GM18873 (cell line): ENCODE results near the gene MRNIP.

Source experiments
- ATAC-seq: cut with Tn5 transposase; IDR thresholded peaks from one replicate; pipeline ENCODE4 v1.9.1; 2021; ENCODE audit warnings: mild to moderate bottlenecking, moderate library complexity, moderate number of reproducible peaks; ENCODE audit not compliant: unreplicated experiment, low FRiP score

Gene MRNIP

GRCh38 chr5:179889885-179890284 lies 31.3 kb upstream of the MRNIP start:
- ATAC-seq, result no peak

GRCh38 chr5:179887802-179888201 lies 29.2 kb upstream of the MRNIP start:
- no peak for ATAC-seq

GRCh38 chr5:179887095-179887494 lies 28.5 kb upstream of the MRNIP start:
- ATAC-seq, result no peak

DNA sequence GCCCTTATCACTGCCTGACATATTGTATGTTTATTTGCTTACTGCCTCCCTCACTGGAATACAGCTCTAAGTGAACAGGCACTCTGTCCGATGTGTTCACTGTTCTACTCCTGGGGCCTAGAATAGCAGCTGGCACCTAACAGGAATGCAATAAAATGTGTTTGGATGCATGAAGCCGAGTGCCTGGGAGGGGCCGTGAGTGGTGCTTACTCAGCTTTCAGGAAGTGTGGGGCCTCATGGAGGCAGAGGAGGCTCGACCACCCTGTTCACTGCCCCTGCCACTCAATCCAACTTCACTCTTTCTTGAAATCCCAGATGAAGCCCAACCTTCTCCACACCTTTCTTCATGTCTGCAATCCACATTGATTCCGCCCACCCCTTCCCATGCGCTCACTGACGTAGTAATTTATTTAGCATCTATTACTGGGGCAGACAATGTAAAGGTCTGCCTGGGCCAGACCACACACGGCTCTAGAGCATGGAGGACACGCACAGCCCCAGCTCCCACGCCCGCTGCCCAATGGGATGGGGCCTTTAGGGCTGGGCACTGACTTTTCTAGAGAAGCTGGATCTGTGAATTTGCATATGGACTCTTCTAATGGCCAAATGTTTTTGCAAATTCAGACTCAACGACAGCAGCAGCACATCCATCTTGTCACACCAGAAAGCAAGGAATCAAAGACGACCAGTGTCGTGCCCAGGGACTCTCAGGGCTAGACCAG lies 27.7 kb upstream of the MRNIP start:
- ATAC-seq, result no peak

GRCh38 chr5:179885491-179886090 lies 27.0 kb upstream of the MRNIP start:
- no peak for ATAC-seq

DNA sequence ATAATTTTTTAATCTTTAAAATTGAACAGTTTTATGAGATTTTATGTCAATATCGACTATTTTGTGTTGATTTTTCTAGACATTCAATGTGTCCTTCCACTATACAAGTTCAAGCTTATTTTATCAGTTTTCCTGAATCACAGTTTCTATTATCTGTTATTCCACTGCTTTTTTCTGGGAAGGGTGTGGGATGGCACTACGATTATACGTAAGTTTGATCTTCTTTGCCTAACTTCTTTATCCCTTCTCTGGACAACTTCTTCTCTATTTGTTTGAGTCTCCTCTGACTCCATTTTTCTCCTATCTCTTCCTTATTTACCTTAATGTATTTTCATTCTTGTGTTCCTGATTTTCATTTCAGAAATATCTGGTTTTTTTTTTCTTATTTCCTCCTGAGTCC lies 24.5 kb upstream of the MRNIP start:
- no peak for ATAC-seq

DNA sequence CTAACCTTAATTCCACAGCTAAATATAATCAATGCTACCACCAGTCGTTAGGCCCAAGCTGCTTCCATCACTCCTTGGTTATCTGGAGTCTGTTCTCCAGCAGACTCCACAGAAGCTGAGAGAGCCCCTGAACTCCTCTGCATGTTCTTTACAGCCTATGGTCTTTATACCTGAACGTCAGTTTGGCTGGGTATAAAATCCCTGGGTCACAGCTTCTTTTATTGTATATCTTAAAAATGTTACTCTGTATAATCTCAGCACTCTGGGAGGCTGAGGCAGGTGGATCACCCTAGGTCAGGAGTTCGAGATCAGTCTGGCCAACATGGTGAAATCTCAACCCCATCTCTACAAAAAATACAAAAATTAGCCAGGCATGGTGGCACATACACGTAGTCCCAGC lies 23.7 kb upstream of the MRNIP start:
- ATAC-seq, result no peak

GRCh38 chr5:179880848-179881590 lies 22.4 kb upstream of the MRNIP start:
- ATAC-seq, result no peak

DNA sequence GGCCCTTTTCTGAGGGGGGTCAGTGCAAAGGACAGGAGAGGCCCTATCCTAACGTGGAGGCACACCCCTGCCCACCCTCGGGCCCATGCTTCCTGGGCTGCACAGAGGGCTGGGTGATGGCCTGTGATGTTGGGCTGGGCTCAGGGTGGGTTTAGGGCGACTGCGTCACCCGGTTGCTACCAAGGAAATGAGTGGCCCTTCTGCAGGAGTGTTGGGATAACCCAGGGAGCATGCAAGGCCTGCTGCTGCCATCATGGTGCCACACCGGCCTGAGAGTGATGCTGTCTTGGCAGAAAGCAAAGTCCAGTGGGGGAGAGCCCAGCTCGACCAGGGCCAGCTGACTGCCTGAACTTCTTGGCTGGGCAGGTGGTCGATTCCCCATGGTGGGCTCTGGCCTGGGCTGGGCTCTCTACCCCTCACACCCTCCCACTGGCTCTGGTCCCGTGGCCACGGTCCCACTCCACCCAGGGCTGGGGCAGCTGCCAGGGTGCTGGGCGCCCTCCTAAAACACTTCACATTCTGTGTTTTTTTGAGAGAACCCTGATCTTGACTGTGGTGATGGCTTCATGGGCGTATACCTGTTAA lies 21.5 kb upstream of the MRNIP start:
- no peak for ATAC-seq

GRCh38 chr5:179879690-179880010 lies 21.0 kb upstream of the MRNIP start:
- no peak for ATAC-seq

DNA sequence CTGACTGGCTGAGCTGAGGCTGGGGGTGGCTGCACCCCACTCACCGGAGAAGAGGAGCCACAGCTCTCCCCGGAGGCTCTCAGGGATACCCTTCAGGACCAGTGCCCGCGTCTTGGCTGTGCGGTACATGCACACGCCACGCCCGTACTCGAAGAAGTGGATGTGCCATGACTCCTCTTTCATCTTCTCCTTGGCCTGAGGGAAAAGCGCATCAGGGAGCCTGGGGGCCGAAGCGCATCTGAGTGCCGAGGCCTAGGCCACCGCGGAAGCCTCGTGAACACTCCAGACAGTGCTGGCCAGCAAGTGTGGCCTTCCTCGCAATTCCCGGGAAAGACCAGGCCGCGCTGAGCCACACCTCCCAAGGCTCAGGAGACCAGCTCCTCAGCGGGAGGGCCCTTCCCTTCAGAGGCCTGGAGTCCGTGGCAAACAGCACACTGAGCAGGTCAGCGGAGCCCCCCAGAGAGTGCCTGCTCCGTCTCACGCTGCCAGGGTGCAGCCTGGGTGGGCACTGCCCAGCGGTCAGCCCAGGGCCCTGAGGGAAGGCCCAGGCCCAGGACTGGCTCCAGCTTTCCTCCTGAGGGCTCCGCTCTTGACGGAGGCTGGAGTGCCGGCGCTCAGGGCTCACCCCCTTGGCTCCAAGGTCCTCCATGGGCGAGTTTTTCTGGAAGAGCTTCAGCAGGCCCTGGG lies 20.5 kb upstream of the MRNIP start:
- ATAC-seq, result no peak

- ATAC-seq, result no peak
Observed at GRCh38 chr5:179878222-179879002, 19.8 kb upstream of the MRNIP start.

DNA sequence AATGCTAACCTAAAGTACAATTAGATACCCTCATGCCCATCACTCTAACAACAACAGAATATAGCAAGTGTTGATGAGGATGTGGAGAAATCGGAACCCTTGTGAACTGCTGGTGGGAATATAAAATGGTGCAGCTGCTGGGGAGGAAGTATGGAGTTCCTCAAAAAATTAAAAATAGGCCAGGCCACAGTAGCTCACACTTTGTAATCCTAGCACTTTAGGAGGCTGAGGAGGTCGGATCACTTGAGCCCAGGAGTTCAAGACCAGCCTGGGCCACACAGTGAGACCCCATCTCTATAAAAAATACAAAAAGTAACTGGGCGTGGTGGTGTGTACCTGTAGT lies 18.0 kb upstream of the MRNIP start:
- no peak for ATAC-seq

DNA sequence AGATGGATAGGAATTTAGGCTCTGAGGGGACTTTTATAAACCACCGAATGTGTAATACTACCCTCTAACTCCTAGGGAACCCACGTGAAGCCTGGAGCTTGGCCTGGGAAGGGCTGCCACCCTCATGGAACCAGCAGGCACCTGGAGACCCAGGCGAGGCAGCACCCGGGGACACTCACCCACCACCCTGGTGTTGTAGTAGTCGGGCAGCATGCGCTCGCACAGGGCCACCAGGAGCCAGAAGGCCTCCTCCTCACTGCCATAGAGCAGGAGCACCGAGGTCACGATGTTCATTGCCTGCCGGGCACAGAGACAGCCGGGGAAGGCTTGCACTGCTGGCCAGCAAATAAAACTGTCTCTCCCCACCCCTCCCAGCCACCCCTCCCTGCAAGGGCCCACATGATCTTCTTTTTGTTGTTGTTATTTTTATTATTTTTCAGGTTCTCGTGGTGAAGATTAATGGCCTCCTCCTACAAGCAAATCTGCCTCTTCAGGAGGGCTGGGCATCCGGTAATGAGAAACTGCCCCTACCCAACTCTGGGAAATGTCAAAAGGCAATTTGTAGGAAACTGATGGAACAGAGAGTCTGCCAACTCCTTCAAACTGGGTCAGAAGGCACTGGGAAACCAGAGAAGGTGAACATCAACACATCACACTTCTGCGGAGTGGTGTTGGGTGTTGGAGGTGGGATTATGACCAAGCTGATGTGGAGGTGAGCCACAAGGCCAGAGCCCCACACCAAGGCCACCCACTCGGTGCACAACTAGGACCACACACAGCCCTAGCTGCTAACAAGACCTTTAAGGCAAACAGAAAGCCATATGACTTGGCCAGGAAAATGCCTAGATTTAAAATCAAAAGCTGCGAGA lies 17.4 kb upstream of the MRNIP start:
- no peak for ATAC-seq

DNA sequence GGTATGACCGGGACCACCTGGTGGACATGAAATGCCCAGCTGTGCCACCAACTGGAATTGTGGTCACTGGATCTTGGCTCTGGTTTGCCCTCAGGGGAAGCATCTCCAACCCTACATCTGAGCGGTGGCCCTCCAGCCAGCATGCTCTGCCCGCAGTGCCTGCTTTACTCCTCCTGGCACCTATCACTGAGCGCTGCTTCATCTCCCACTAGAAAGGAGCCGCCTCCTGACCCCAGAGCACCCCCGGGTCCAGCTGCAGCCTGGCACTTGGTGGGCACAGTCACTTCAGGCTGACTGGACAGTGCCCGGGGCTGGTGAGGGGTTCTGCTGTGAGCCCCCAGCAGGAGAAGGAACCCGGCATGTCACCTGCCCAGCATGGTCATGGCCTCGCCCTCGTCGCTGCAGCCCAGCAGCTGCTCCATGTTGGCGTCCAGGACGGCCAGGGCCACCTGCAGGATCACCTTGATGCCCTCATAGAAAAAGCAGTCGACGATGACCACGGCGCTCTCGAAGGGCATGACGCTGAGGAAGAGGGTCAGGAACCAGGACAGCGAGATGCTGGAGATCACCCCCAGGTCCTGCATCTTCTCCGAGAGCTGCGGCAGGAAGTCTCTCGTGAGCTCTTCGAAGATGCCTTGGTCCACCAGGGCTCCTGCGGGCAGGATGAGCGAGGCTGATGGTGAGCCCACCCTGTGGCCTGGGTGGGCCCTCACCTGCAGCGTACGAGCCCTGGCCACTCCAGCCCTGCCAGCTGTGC lies 16.1 kb upstream of the MRNIP start:
- ATAC-seq, result no peak

DNA sequence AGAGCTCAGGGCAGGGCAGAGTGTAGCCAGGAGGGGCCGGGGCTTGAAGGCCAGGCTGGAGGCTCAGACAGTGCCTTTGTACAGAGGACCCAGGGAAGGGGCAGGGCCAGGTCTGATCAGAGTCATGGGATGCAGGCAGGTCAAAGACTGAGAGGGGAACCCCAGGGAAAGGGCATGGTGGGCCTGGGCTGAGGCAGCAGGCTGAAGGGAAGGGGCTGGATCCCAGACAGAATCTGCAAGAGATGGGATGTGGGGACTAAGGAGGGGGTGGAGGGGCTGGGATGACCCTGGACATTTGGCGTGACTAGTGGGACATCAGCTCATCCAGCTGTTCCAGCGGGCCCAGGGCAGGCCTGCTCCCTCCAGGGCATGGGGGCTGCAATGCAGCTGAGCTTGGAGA lies 15.5 kb upstream of the MRNIP start:
- no peak for ATAC-seq

DNA sequence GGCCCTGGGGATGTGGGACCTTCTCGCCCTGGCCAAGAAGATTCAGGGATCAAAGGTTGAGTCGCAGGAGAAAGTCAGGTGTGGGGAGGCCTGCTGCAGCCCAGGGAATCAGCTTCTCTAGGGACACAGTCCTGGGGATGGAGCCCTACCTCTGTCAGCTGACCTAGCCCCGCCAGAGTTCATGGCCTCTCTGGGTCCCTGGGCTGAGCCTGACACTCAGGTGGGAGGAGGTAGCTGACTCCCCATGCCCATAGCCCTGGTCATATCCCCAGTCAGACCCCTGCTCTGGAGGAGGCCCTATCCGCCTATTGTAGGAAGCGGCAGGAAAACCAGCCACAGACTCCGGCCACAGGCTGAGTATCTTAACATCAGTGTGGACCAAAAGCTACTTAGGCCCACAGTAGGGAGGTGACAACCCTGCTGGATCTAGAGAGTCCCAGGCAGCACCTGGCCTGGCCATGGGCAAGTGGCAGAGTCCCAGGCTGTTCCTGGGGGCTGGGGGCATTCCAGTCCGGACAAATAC lies 15.0 kb upstream of the MRNIP start:
- no peak for ATAC-seq

- ATAC-seq, result no peak
Observed at GRCh38 chr5:179872828-179873575, 14.4 kb upstream of the MRNIP start.
